ENCODE measurements around the gene NMUR2. TPM values are rescaled to one million over a fixed set of nuclear protein-coding genes. Genes with fewer than 3 reads are reported as not detected.

Gene NMUR2
- total RNA-seq, 1 experiment from 2014 or later = not detected

DNA sequence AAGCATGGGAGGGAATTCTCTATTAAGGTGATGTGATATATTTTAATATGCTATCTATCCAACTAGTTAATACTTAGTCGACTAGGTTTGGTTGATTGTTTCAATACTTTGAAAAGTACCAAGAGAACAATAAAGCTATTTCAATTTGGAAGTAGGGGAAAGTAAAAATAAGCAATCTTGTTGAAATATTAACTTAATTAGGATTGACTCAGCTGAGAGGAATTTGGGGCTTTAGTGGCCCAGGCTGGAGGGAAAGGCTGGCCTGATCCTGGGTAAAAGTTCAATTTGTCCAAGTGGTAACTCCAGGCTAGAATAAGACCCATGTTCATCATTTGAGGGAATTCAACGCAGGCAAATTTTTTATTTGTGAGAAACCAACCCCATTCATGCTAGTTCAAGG is 48.6 kb downstream of the NMUR2 start:
- no TSS peak for BruUV-seq (replicated peaks)
- TF ChIP-seq CBX3 (IDR thresholded peaks at IDR 0.05; ENCODE audit: low read depth) = no peak
- Histone ChIP-seq H3K9me3 (ENCODE audit: control insufficient read depth in 1 of 2, insufficient read depth in 1 of 2, low read depth in 1 of 2, low read length in 2 of 2) (no peaks in the 10 kb centered on the region), H3K27ac (ENCODE audit: low read depth, low read length) (no peak overlapping the region), H3K27me3 (ENCODE audit: insufficient read depth, low read length) (no peaks in the 10 kb centered on the region), H3K79me2 (ENCODE audit: insufficient read depth, low read length) (no peaks in the 10 kb centered on the region), H3K4me3 (replicated peaks in 1 of 2; ENCODE audit: low read depth in 1 of 2, low read length in 2 of 2) (no peak overlapping the region), H2AFZ (ENCODE audit: low read depth, low read length, poor library complexity, severe bottlenecking) (no peak overlapping the region), H4K20me1 (ENCODE audit: insufficient read depth) (no peaks in the 10 kb centered on the region), H3K4me2 (ENCODE audit: low read length) (no peak overlapping the region), H3K4me1 (ENCODE audit: control insufficient read depth in 1 of 2, insufficient read depth in 2 of 2, low read length in 2 of 2) (no peaks in the 10 kb centered on the region), H3K36me3 (ENCODE audit: control insufficient read depth in 1 of 2, insufficient read depth in 2 of 2, low read length in 2 of 2) (no peaks in the 10 kb centered on the region), H3K9ac (ENCODE audit: low read length) (no peak overlapping the region), H3K9me2 (ENCODE audit: insufficient read depth) (no peaks in the 10 kb centered on the region)
- POLR2A ChIA-PET = no interaction called here
- no peak for ATAC-seq
- no peak for DNase-seq (ENCODE audit: low read depth, low spot score)
- RAD21 ChIA-PET (ENCODE audit: low non-redundant PET in 1 of 2, low total read pairs in 2 of 2, uncharacterized antibody in 2 of 2, unreplicated experiment in 2 of 2) = no interaction called here
- intact Hi-C loops (cut with micrococcal nuclease) = no loop called here
- CTCF ChIA-PET = no interaction called here

DNA sequence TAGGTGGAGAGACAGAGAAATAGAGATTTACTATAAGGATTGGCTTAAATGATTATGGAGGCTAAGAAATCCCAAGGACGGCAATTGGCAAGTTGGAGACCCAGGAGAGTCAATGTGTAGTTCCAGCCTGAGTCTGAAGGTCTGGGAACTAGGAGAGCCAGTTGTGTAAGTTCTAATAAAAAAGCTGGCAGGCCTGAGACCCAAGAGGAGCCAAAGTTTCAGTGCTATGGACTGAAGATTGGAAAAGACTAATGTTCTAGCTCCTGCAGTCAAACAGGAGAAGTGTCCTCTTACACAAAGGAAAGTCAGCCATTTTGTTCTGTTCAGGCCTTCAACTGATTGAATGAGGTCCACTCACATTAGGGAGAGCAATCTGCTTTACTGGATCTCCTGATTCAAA is 50.0 kb downstream of the NMUR2 start:
- H2AFZ ChIP-seq (ENCODE audit: low read depth, low read length, poor library complexity, severe bottlenecking) = no peak overlapping the region
- no peaks in the 10 kb centered on the region for H4K20me1 ChIP-seq (ENCODE audit: insufficient read depth)
- no peaks in the 10 kb centered on the region for H3K9me2 ChIP-seq (ENCODE audit: insufficient read depth)
- TF ChIP-seq FOSL1 (IDR thresholded peaks at IDR 0.05; ENCODE audit: low read depth) = no peak
- no peak for TF ChIP-seq ELF1 (IDR thresholded peaks at IDR 0.05; ENCODE audit: borderline replicate concordance, low read depth)
- no peak for TF ChIP-seq SIN3A (IDR thresholded peaks at IDR 0.05; ENCODE audit: low read depth)
- TF ChIP-seq SP1 (IDR thresholded peaks at IDR 0.05; ENCODE audit: low read depth) = no peak
- TF ChIP-seq EZH2phosphoT487 (IDR thresholded peaks at IDR 0.05; ENCODE audit: borderline replicate concordance) = no peak
- TF ChIP-seq ZNF274 (IDR thresholded peaks at IDR 0.05; ENCODE audit: low read depth, low read length) = no peak
- TF ChIP-seq, protein P1, sequence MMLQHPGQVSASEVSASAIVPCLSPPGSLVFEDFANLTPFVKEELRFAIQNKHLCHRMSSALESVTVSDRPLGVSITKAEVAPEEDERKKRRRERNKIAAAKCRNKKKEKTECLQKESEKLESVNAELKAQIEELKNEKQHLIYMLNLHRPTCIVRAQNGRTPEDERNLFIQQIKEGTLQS (IDR thresholded peaks at IDR 0.05) = no peak
- TF ChIP-seq CBX3 (IDR thresholded peaks at IDR 0.05; ENCODE audit: low read depth) = no peak
- TF ChIP-seq, protein P2, sequence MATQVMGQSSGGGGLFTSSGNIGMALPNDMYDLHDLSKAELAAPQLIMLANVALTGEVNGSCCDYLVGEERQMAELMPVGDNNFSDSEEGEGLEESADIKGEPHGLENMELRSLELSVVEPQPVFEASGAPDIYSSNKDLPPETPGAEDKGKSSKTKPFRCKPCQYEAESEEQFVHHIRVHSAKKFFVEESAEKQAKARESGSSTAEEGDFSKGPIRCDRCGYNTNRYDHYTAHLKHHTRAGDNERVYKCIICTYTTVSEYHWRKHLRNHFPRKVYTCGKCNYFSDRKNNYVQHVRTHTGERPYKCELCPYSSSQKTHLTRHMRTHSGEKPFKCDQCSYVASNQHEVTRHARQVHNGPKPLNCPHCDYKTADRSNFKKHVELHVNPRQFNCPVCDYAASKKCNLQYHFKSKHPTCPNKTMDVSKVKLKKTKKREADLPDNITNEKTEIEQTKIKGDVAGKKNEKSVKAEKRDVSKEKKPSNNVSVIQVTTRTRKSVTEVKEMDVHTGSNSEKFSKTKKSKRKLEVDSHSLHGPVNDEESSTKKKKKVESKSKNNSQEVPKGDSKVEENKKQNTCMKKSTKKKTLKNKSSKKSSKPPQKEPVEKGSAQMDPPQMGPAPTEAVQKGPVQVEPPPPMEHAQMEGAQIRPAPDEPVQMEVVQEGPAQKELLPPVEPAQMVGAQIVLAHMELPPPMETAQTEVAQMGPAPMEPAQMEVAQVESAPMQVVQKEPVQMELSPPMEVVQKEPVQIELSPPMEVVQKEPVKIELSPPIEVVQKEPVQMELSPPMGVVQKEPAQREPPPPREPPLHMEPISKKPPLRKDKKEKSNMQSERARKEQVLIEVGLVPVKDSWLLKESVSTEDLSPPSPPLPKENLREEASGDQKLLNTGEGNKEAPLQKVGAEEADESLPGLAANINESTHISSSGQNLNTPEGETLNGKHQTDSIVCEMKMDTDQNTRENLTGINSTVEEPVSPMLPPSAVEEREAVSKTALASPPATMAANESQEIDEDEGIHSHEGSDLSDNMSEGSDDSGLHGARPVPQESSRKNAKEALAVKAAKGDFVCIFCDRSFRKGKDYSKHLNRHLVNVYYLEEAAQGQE (IDR thresholded peaks at IDR 0.05; ENCODE audit: low read depth) = no peak
- TF ChIP-seq YY1 (IDR thresholded peaks at IDR 0.05; ENCODE audit: extremely low read depth, insufficient replicate concordance, low read depth, low read length) = no peak
- TF ChIP-seq RAD21 (IDR thresholded peaks at IDR 0.05; ENCODE audit: low read depth) = no peak
- TF ChIP-seq, protein P3, sequence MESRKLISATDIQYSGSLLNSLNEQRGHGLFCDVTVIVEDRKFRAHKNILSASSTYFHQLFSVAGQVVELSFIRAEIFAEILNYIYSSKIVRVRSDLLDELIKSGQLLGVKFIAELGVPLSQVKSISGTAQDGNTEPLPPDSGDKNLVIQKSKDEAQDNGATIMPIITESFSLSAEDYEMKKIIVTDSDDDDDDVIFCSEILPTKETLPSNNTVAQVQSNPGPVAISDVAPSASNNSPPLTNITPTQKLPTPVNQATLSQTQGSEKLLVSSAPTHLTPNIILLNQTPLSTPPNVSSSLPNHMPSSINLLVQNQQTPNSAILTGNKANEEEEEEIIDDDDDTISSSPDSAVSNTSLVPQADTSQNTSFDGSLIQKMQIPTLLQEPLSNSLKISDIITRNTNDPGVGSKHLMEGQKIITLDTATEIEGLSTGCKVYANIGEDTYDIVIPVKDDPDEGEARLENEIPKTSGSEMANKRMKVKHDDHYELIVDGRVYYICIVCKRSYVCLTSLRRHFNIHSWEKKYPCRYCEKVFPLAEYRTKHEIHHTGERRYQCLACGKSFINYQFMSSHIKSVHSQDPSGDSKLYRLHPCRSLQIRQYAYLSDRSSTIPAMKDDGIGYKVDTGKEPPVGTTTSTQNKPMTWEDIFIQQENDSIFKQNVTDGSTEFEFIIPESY (IDR thresholded peaks at IDR 0.05; ENCODE audit: extremely low read depth, insufficient replicate concordance, low read length) = no peak
- no peaks in the 10 kb centered on the region for H3K27me3 ChIP-seq (ENCODE audit: insufficient read depth, low read length)
- H3K9ac ChIP-seq (ENCODE audit: low read length) = no peak overlapping the region
- intact Hi-C loops (cut with micrococcal nuclease) = no loop called here
- ChIA-PET POLR2A (no interaction called here), CTCF (no interaction called here), RAD21 (ENCODE audit: low non-redundant PET in 1 of 2, low total read pairs in 2 of 2, uncharacterized antibody in 2 of 2, unreplicated experiment in 2 of 2) (no interaction called here)
- H3K36me3 ChIP-seq (ENCODE audit: control insufficient read depth in 1 of 2, insufficient read depth in 2 of 2, low read length in 2 of 2) = no peaks in the 10 kb centered on the region
- no peak overlapping the region for H3K4me2 ChIP-seq (ENCODE audit: low read length)
- no TSS peak for BruUV-seq (replicated peaks)
- H3K27ac ChIP-seq (ENCODE audit: low read depth, low read length) = no peak overlapping the region
- no peaks in the 10 kb centered on the region for H3K4me1 ChIP-seq (ENCODE audit: control insufficient read depth in 1 of 2, insufficient read depth in 2 of 2, low read length in 2 of 2)
- no peaks in the 10 kb centered on the region for H3K79me2 ChIP-seq (ENCODE audit: insufficient read depth, low read length)
- DNase-seq (ENCODE audit: low read depth, low spot score) (no peak), ATAC-seq (no peak)
- H3K9me3 ChIP-seq (ENCODE audit: control insufficient read depth in 1 of 2, insufficient read depth in 1 of 2, low read depth in 1 of 2, low read length in 2 of 2) = no peaks in the 10 kb centered on the region
- H3K4me3 ChIP-seq (replicated peaks in 1 of 2; ENCODE audit: low read depth in 1 of 2, low read length in 2 of 2) = no peak overlapping the region
